HepG2 (cell line): Measurements from ENCODE around the gene MEGF11. TPM values are rescaled to one million over a fixed set of nuclear protein-coding genes. Genes with fewer than 3 reads are reported as not detected.
A peak's percentile ranks its signal among the peaks of the same experiment; 100 is the strongest.

Experiments
- ATAC-seq: fragments of 200-7000 bp; cut with Tn5 transposase; 3 replicates; pipeline ENCODE4 v1.9.1; 2020; ENCODE audit warnings: mild to moderate bottlenecking, moderate library complexity
- BruUV-seq: library from RNA; stranded (reverse); fragments of 400-500 nt; replicated peaks from 2 replicates; lab custom pipeline; 2021; lab: Mats Ljungman, UMichigan
- CTCF ChIA-PET: fragments of 300-600 bp; formaldehyde crosslinking; extraction: SDS; loops from one replicate; lab custom pipeline; 2021; ENCODE audit warnings: low total read pairs, inconsistent platforms, low intra/inter-chr PET ratio; lab: Yijun Ruan, JAX
- POLR2A ChIA-PET: fragments of 350-600 bp; sonication (Branson Sonifier 250); formaldehyde crosslinking; loops from one replicate; lab custom pipeline; 2020; ENCODE audit warnings: antibody characterized with exemption, inconsistent platforms; lab: Yijun Ruan, JAX
- DNase-seq: peaks from one replicate; pipeline ENCODE4 v3.0.0-alpha.2; 2015; ENCODE audit warnings: low spot score
- FAIRE-seq: peaks from 3 replicates; lab custom pipeline; 2011; peaks lifted over from hg19 to GRCh38; lab: Jason Lieb, UNC
- H2AFZ ChIP-seq: one replicate; pipeline ENCODE4 v1.6.1; 2011; ENCODE audit warnings: low read length, inconsistent platforms
- H3K27ac ChIP-seq: fragments of 300-600 bp; 3 replicates; pipeline ENCODE4 v1.8.0; 2011; ENCODE audit warnings: mixed run types, mild to moderate bottlenecking, mixed read lengths, low read length, inconsistent platforms; ENCODE audit not compliant: insufficient read depth; ENCODE audit errors: extremely low read length
- H3K27me3 ChIP-seq, 2 experiments: fragments of 200-600 bp in 1 of 2; 2 replicates in 1 of 2; 3 replicates in 1 of 2; pipeline versions ENCODE4 v1.6.0 to v1.8.0; 2011; ENCODE audit warnings: low read length in 2 of 2, mild to moderate bottlenecking in 2 of 2, moderate library complexity in 2 of 2, inconsistent platforms in 1 of 2; ENCODE audit not compliant: insufficient read depth in 2 of 2, control insufficient read depth in 1 of 2
- H3K36me3 ChIP-seq, 2 experiments: fragments of 200-600 bp in 1 of 2; replicated peaks in 1 of 2; 2 replicates in 1 of 2; 3 replicates in 1 of 2; pipeline versions ENCODE4 v1.5.1 to v1.8.0; 2011; ENCODE audit warnings: low read length in 2 of 2, inconsistent platforms in 1 of 2; ENCODE audit not compliant: insufficient read depth in 2 of 2, control insufficient read depth in 1 of 2
- H3K4me1 ChIP-seq: 2 replicates; pipeline ENCODE4 v1.5.1; 2012; ENCODE audit warnings: low read length, inconsistent platforms; ENCODE audit not compliant: insufficient read depth
- H3K4me2 ChIP-seq: 2 replicates; pipeline ENCODE4 v1.6.0; 2011; ENCODE audit warnings: low read depth, low read length, inconsistent platforms
- H3K4me3 ChIP-seq, 3 experiments: fragments of 200-600 bp in 1 of 3; sonication (generic), shearing (Covaris generic) in 1 of 3; replicated peaks in 1 of 3; 2 replicates each; pipeline ENCODE4 v1.5.1; 2011 to 2016; ENCODE audit warnings: low read length in 3 of 3, inconsistent platforms in 2 of 3, low read depth in 2 of 3, mild to moderate bottlenecking in 2 of 3, control low read depth in 1 of 3, mixed read lengths in 1 of 3; ENCODE audit not compliant: insufficient read depth in 1 of 3
- H3K79me2 ChIP-seq: one replicate; pipeline ENCODE4 v1.6.1; 2011; ENCODE audit warnings: low read length, inconsistent platforms; ENCODE audit not compliant: insufficient read depth
- H3K9ac ChIP-seq: 2 replicates; pipeline ENCODE4 v1.6.0; 2011; ENCODE audit warnings: mild to moderate bottlenecking, low read depth, low read length, inconsistent platforms; ENCODE audit not compliant: insufficient read depth
- H3K9me3 ChIP-seq: 2 replicates; pipeline ENCODE4 v1.5.1; 2012; ENCODE audit warnings: mild to moderate bottlenecking, low read length
- H4K20me1 ChIP-seq: 2 replicates; pipeline ENCODE4 v1.6.0; 2011; ENCODE audit warnings: inconsistent platforms, mild to moderate bottlenecking, low read length, moderate library complexity; ENCODE audit not compliant: insufficient read depth
- MLLT10 ChIP-seq: sonication (generic); formaldehyde crosslinking; IDR thresholded peaks from 2 replicates; pipeline ENCODE4 v1.4.0; 2020; ENCODE audit warnings: missing genetic modification reagents
- ZMYM4 ChIP-seq: sonication (generic); formaldehyde crosslinking; IDR thresholded peaks from 2 replicates; pipeline ENCODE4 v1.8.1; 2023; ENCODE audit warnings: mild to moderate bottlenecking, missing genetic modification reagents
- WGBS: methylation state at CpG from one replicate; pipeline ENCODE4 v1.1.6; 2017; ENCODE audit warnings: low lambda C conversion rate; 5-methylcytosine and 5-hydroxymethylcytosine counted together
- in situ Hi-C: cut with HindIII; loops from 2 replicates; pipeline ENCODE4 v1.10.0; 2017; ENCODE audit warnings: low pct_unique_long_range_greater_than_20kb; ENCODE audit not compliant: extremely low pct_ligation_motif_present
- intact Hi-C: fragments of 100-400 bp; cut with micrococcal nuclease; formaldehyde crosslinking; loops from one replicate; pipeline ENCODE4 v1.10.0; 2022; ENCODE audit not compliant: unreplicated experiment
- polyA plus RNA-seq, 8 experiments: library from polyadenylated mRNA; depleted of rRNA in 3 of 8; stranded (reverse) in 7 of 8; unstranded in 1 of 8; fragments of >200 nt; fragmentation: Illumina TruSeq in 4 of 8; extraction: Trizol in 4 of 8; gene quantifications; 2 replicates each; pipeline versions ENCODE4 v1.2.1 to v1.2.3, GENCODE V29; 2011 to 2016; ENCODE audit warnings: low read depth in 4 of 8, missing spikeins in 1 of 8, mixed read lengths in 1 of 8; ENCODE audit not compliant: insufficient read depth in 1 of 8
- total RNA-seq, 5 experiments: library from RNA; depleted of rRNA; stranded (reverse); fragments of >200 nt; fragmentation: Illumina TruSeq; extraction: Trizol; gene quantifications; 2 replicates each; pipeline ENCODE4 v1.2.3, GENCODE V29; 2016; ENCODE audit warnings: low read depth in 1 of 5
- TF ChIP-seq, protein P1 (sequence below): sonication (generic); formaldehyde crosslinking; IDR thresholded peaks from 2 replicates; pipeline ENCODE4 v1.8.1; 2022; ENCODE audit warnings: low read depth, mild to moderate bottlenecking, missing genetic modification reagents
- TF ChIP-seq, protein P2 (sequence below): sonication (generic); formaldehyde crosslinking; IDR thresholded peaks from 2 replicates; pipeline ENCODE4 v1.8.0; 2023; ENCODE audit warnings: mild to moderate bottlenecking, missing genetic modification reagents
- TF ChIP-seq, protein P3 (sequence below): sonication (generic); formaldehyde crosslinking; IDR thresholded peaks from 2 replicates; pipeline ENCODE4 v1.4.0; 2020; ENCODE audit warnings: missing genetic modification reagents

Gene MEGF11
- total and polyA plus RNA-seq, 2 of the 13 experiments (the other 11 are each of a cell fraction or from before 2014, with no cell fraction given), result not detected

DNA sequence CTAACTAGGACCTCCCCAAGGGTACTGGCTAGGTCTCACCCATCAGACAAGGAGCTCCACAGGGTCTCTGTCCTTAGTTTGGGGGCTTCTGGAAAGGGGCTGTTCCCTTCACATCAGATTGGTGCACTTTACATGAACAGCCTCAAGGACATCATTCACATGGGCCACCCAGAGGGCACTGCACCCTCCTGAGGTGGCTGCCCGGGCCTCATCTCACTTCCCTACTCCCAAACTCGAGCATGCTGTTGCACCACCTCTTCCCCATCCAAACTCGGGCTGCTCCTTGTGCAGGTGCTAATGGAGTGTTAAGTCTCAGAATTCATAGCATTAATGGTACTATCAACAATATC, 336.2 kb downstream of the MEGF11 start:
- intact Hi-C loops, result loop anchor here (5.0 to 10.0 kb wide), 2 partner anchors 167 to 275 kb away; no protein-coding TSS in a partner anchor
- BruUV-seq, result no TSS peak
- TF ChIP-seq MLLT10 (CRISPR knock-in tag) (no peak), ZMYM4 (CRISPR knock-in tag) (no peak)
- Histone ChIP-seq H3K79me2 (no peaks in the 10 kb centered on the region), H3K27ac (no peak overlapping the region), H3K4me1 (peaks cover 15% of the 10 kb centered on the region), H3K4me3 (no peak overlapping the region), H3K9ac (no peak overlapping the region), H2AFZ (no peak overlapping the region), H3K36me3 (no peaks in the 10 kb centered on the region), H3K27me3 (no peaks in the 10 kb centered on the region), H4K20me1 (no peaks in the 10 kb centered on the region), H3K4me2 (no peak overlapping the region), H3K9me3 (no peaks in the 10 kb centered on the region)
- FAIRE-seq (no peak), DNase-seq (no peak), ATAC-seq (no peak)
- ChIA-PET POLR2A (no interaction called here), CTCF (interaction anchor here (1.3 kb wide), 2 partner anchors 167 to 370 kb away, joined by 3 to 4 read pairs; no protein-coding TSS in a partner anchor)
- no CpG with 5 or more reads among the region's 3 CpGs for WGBS
- in situ Hi-C loops, result no loop called here

DNA sequence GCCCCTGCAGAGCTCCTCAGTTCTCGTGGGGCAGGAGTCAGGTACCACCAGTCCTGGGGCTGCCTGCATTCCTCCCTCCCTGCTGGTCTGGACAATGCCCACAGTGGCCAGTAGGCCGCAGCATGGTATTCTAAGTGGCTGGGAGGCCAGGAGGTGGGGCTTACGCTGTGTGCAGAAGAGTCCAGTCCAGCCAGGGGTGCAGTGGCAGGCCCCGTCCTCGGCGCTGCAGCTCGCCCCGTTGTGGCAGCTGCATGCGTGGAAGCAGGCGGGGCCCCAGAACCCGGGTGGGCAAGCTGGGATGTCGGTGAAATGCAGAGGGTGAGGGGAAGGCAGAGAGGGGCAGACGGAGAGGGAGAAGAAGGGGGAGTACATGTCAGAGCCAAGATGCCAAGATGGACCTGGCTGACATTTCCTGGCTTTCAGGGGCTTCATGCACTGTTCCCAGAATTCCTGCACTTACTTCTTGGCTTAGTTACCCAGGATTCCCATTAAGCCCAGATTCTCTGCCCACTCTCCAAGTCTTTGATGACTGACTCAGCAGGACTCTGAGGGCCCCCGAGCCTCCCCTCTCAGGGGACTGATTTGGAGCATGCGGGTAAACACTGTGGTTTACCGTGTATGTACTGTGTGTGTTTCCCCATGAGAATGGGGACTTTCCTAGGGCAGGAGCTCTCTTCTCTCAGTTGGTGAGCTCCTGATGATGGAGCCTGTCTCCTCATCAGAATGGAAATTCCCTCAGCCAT, 336.7 kb downstream of the MEGF11 start:
- no peaks in the 10 kb centered on the region for H3K27me3 ChIP-seq
- DNase-seq, result peak; percentile 80
- H4K20me1 ChIP-seq, result no peaks in the 10 kb centered on the region
- FAIRE-seq, result peak; percentile 73
- no peaks in the 10 kb centered on the region for H3K79me2 ChIP-seq
- peak; percentile 99 for ATAC-seq
- BruUV-seq, result no TSS peak
- CTCF ChIA-PET, result interaction anchor here (1.3 kb wide), 2 partner anchors 168 to 371 kb away, joined by 3 to 4 read pairs; no protein-coding TSS in a partner anchor
- POLR2A ChIA-PET, result interaction anchor here (0.7 kb wide), 1 partner anchor 588 kb away, joined by 3 read pairs; the partner anchor contains the start of genes RPL4 and ZWILCH
- H3K4me1 ChIP-seq, result peaks cover 15% of the 10 kb centered on the region
- H3K9me3 ChIP-seq, result no peaks in the 10 kb centered on the region
- peak overlapping the region in 1 of 3 experiments; percentile 48; a peak in 2 of 6 replicates for H3K4me3 ChIP-seq
- H3K36me3 ChIP-seq, result no peaks in the 10 kb centered on the region
- H3K27ac ChIP-seq, result no peak overlapping the region
- 14% methylated on average over 15 of the region's 16 CpGs for WGBS
- no peak overlapping the region for H3K9ac ChIP-seq
- in situ Hi-C loops, result no loop called here
- no peak overlapping the region for H2AFZ ChIP-seq
- intact Hi-C loops, result loop anchor here (1.0 to 10.0 kb wide), 3 partner anchors 168 to 370 kb away; no protein-coding TSS in a partner anchor
- peak overlapping the region; percentile 67 for H3K4me2 ChIP-seq
- TF ChIP-seq, protein P1, sequence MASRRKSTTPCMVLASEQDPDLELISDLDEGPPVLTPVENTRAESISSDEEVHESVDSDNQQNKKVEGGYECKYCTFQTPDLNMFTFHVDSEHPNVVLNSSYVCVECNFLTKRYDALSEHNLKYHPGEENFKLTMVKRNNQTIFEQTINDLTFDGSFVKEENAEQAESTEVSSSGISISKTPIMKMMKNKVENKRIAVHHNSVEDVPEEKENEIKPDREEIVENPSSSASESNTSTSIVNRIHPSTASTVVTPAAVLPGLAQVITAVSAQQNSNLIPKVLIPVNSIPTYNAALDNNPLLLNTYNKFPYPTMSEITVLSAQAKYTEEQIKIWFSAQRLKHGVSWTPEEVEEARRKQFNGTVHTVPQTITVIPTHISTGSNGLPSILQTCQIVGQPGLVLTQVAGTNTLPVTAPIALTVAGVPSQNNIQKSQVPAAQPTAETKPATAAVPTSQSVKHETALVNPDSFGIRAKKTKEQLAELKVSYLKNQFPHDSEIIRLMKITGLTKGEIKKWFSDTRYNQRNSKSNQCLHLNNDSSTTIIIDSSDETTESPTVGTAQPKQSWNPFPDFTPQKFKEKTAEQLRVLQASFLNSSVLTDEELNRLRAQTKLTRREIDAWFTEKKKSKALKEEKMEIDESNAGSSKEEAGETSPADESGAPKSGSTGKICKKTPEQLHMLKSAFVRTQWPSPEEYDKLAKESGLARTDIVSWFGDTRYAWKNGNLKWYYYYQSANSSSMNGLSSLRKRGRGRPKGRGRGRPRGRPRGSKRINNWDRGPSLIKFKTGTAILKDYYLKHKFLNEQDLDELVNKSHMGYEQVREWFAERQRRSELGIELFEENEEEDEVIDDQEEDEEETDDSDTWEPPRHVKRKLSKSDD (CRISPR knock-in tag), result 0 out of 2 replicates have a peak, but pooled peaks have one; percentile 6
- TF ChIP-seq, protein P2, sequence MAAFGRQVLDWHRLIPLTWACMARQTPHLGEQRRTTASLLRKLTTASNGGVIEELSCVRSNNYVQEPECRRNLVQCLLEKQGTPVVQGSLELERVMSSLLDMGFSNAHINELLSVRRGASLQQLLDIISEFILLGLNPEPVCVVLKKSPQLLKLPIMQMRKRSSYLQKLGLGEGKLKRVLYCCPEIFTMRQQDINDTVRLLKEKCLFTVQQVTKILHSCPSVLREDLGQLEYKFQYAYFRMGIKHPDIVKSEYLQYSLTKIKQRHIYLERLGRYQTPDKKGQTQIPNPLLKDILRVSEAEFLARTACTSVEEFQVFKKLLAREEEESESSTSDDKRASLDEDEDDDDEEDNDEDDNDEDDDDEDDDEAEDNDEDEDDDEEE (CRISPR knock-in tag), result no peak
- TF ChIP-seq, protein P3, sequence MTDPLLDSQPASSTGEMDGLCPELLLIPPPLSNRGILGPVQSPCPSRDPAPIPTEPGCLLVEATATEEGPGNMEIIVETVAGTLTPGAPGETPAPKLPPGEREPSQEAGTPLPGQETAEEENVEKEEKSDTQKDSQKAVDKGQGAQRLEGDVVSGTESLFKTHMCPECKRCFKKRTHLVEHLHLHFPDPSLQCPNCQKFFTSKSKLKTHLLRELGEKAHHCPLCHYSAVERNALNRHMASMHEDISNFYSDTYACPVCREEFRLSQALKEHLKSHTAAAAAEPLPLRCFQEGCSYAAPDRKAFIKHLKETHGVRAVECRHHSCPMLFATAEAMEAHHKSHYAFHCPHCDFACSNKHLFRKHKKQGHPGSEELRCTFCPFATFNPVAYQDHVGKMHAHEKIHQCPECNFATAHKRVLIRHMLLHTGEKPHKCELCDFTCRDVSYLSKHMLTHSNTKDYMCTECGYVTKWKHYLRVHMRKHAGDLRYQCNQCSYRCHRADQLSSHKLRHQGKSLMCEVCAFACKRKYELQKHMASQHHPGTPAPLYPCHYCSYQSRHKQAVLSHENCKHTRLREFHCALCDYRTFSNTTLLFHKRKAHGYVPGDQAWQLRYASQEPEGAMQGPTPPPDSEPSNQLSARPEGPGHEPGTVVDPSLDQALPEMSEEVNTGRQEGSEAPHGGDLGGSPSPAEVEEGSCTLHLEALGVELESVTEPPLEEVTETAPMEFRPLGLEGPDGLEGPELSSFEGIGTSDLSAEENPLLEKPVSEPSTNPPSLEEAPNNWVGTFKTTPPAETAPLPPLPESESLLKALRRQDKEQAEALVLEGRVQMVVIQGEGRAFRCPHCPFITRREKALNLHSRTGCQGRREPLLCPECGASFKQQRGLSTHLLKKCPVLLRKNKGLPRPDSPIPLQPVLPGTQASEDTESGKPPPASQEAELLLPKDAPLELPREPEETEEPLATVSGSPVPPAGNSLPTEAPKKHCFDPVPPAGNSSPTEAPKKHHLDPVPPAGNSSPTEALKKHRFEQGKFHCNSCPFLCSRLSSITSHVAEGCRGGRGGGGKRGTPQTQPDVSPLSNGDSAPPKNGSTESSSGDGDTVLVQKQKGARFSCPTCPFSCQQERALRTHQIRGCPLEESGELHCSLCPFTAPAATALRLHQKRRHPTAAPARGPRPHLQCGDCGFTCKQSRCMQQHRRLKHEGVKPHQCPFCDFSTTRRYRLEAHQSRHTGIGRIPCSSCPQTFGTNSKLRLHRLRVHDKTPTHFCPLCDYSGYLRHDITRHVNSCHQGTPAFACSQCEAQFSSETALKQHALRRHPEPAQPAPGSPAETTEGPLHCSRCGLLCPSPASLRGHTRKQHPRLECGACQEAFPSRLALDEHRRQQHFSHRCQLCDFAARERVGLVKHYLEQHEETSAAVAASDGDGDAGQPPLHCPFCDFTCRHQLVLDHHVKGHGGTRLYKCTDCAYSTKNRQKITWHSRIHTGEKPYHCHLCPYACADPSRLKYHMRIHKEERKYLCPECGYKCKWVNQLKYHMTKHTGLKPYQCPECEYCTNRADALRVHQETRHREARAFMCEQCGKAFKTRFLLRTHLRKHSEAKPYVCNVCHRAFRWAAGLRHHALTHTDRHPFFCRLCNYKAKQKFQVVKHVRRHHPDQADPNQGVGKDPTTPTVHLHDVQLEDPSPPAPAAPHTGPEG (CRISPR knock-in tag), result no peak
